SK-N-MC (cell line): Measurements from ENCODE around the gene TBL1XR1.

Experiments used
- EZH2 ChIP-seq: fragments of 200-600 bp; sonication (generic); IDR thresholded peaks from one replicate; pipeline ENCODE4 v1.6.1; 2017; ENCODE audit warnings: antibody characterized with exemption
- POLR2AphosphoS5 ChIP-seq: IDR thresholded peaks from 2 replicates; pipeline ENCODE4 v1.6.1; 2012; ENCODE audit warnings: mild to moderate bottlenecking, low read depth, low read length, borderline replicate concordance

- TF ChIP-seq POLR2AphosphoS5 (no peak), EZH2 (no peak)
These were observed 15.9 kb downstream of the TBL1XR1 start for GRCh38 chr3:177181418-177181817.
